Cardiac muscle cell (in vitro differentiated cells and primary cell): Measurements from ENCODE around the gene RXRB. TPM values are rescaled to one million over a fixed set of nuclear protein-coding genes. Genes with fewer than 3 reads are reported as not detected.

Source experiments
- DNase-seq, 2 donors: peaks; one replicate each; pipeline versions ENCODE4 v3.0.0 to v3.0.0-alpha.2; 2010 to 2017; ENCODE audit warnings: low read depth in 1 of 2, low spot score in 1 of 2
- H3K27ac ChIP-seq: fragments of 200-600 bp; sonication (generic); 2 replicates; pipeline ENCODE4 v1.5.1; 2016
- H3K27me3 ChIP-seq: fragments of 200-600 bp; sonication (generic); 2 replicates; pipeline ENCODE4 v1.6.0; 2016; ENCODE audit warnings: control low read depth
- H3K36me3 ChIP-seq: fragments of 200-600 bp; sonication (generic); 2 replicates; pipeline ENCODE4 v1.5.1; 2016; ENCODE audit warnings: control low read depth
- H3K4me1 ChIP-seq: fragments of 200-600 bp; sonication (generic); 2 replicates; pipeline ENCODE4 v1.8.1; 2017; ENCODE audit warnings: low read depth, mild to moderate bottlenecking, mixed run types
- H3K4me3 ChIP-seq: fragments of 200-600 bp; sonication (generic); 2 replicates; pipeline ENCODE4 v1.5.1; 2016; ENCODE audit warnings: mild to moderate bottlenecking
- H3K9me3 ChIP-seq: fragments of 200-600 bp; sonication (generic); 2 replicates; pipeline ENCODE4 v1.5.1; 2017; ENCODE audit warnings: low read depth, mild to moderate bottlenecking, control low read depth
- CTCF ChIP-seq: IDR thresholded peaks from 2 replicates; pipeline ENCODE4 v1.5.1; 2012; ENCODE audit warnings: low read depth, mild to moderate bottlenecking, low read length
- polyA plus RNA-seq: library from polyadenylated mRNA; unstranded; fragments of >200 nt; fragmentation: Nextera tagmentation; extraction: Ambion mirVana; gene quantifications from 2 replicates; pipeline ENCODE4 v1.2.1, GENCODE V29; 2016
- total RNA-seq: library from RNA; depleted of rRNA; stranded (reverse); fragments of >200 nt; gene quantifications from 2 replicates; pipeline ENCODE4 v1.2.3, GENCODE V29; 2016

Gene RXRB
- total and polyA plus RNA-seq, 2 experiments from 2014 or later, result 37.8 to 46.7 TPM

- H3K4me1 ChIP-seq, result no peaks in the 10 kb centered on the region
- no peak overlapping the region for H3K4me3 ChIP-seq
- no peak overlapping the region for H3K27ac ChIP-seq
- no peaks in the 10 kb centered on the region for H3K9me3 ChIP-seq
- H3K27me3 ChIP-seq, result no peaks in the 10 kb centered on the region
- H3K36me3 ChIP-seq, result peaks cover 4% of the 10 kb centered on the region
- no peak for TF ChIP-seq CTCF
- DNase-seq, result no peak
These were observed 30.1 kb downstream of the RXRB start for GRCh38 chr6:33170176-33171015.

- no peaks in the 10 kb centered on the region for H3K9me3 ChIP-seq
- H3K27me3 ChIP-seq, result no peaks in the 10 kb centered on the region
- no peaks in the 10 kb centered on the region for H3K4me1 ChIP-seq
- H3K4me3 ChIP-seq, result no peak overlapping the region
- no peak for DNase-seq
- TF ChIP-seq CTCF, result no peak
- H3K36me3 ChIP-seq, result peaks cover 4% of the 10 kb centered on the region
- no peak overlapping the region for H3K27ac ChIP-seq
These were observed 30.9 kb downstream of the RXRB start for GRCh38 chr6:33169291-33170175.

- Histone ChIP-seq H3K9me3 (no peaks in the 10 kb centered on the region), H3K36me3 (peaks cover 4% of the 10 kb centered on the region), H3K27me3 (no peaks in the 10 kb centered on the region), H3K27ac (no peak overlapping the region), H3K4me3 (no peak overlapping the region), H3K4me1 (no peaks in the 10 kb centered on the region)
- no peak for TF ChIP-seq CTCF
- DNase-seq, result no peak
These were observed 31.8 kb downstream of the RXRB start for GRCh38 chr6:33168639-33169038.

GRCh38 chr6:33168284-33168601, 32.2 kb downstream of the RXRB start:
- H3K4me3 ChIP-seq, result no peak overlapping the region
- DNase-seq, result no peak
- H3K36me3 ChIP-seq, result peaks cover 4% of the 10 kb centered on the region
- H3K27me3 ChIP-seq, result no peaks in the 10 kb centered on the region
- H3K27ac ChIP-seq, result no peak overlapping the region
- no peak for TF ChIP-seq CTCF
- H3K9me3 ChIP-seq, result no peaks in the 10 kb centered on the region
- H3K4me1 ChIP-seq, result no peaks in the 10 kb centered on the region

GRCh38 chr6:33167374-33168283, 32.8 kb downstream of the RXRB start:
- H3K27ac ChIP-seq, result no peak overlapping the region
- DNase-seq, result no peak
- H3K27me3 ChIP-seq, result no peaks in the 10 kb centered on the region
- peaks cover 4% of the 10 kb centered on the region for H3K36me3 ChIP-seq
- no peaks in the 10 kb centered on the region for H3K9me3 ChIP-seq
- H3K4me3 ChIP-seq, result no peak overlapping the region
- no peaks in the 10 kb centered on the region for H3K4me1 ChIP-seq
- no peak for TF ChIP-seq CTCF
